Vagina (tissue), 2 donors: Measurements from ENCODE around the gene CLDN7. TPM values are rescaled to one million over a fixed set of nuclear protein-coding genes. Genes with fewer than 3 reads are reported as not detected.

Experiments used
- DNase-seq, 2 donors: peaks; one replicate each; pipeline ENCODE4 v3.0.0-alpha.2; 2017; ENCODE audit errors: extremely low spot score in 2 of 2
- H3K27ac ChIP-seq: fragments of 200-600 bp; sonication (generic); one replicate; pipeline ENCODE4 v1.5.1; 2019
- H3K27me3 ChIP-seq: fragments of 200-600 bp; sonication (generic); one replicate; pipeline ENCODE4 v1.5.1; 2019
- H3K36me3 ChIP-seq, 2 donors: fragments of 200-600 bp; sonication (generic); one replicate each; pipeline ENCODE4 v1.5.1; 2017 to 2019
- H3K4me1 ChIP-seq: fragments of 200-600 bp; sonication (generic); one replicate; pipeline ENCODE4 v1.5.1; 2019
- H3K4me3 ChIP-seq, 2 donors: fragments of 200-600 bp; sonication (generic); 1 replicate in 1 of 2; 2 replicates in 1 of 2; pipeline ENCODE4 v1.5.1; 2016 to 2019
- H3K9me3 ChIP-seq: fragments of 200-600 bp; sonication (generic); one replicate; pipeline ENCODE4 v1.5.1; 2019
- CTCF ChIP-seq, 3 experiments: fragments of 450-650 bp in 2 of 3; fragments of 200-600 bp in 1 of 3; sonication (generic) in 1 of 3; IDR thresholded peaks; one replicate each; pipeline ENCODE4 v1.5.1; 2017 to 2019; ENCODE audit warnings: antibody characterized with exemption in 3 of 3, mild to moderate bottlenecking in 2 of 3, moderate library complexity in 2 of 3
- POLR2A ChIP-seq, 2 donors: fragments of 450-650 bp; IDR thresholded peaks; one replicate each; pipeline ENCODE4 v1.6.1; 2017; ENCODE audit warnings: antibody characterized with exemption in 2 of 2, mild to moderate bottlenecking in 2 of 2, moderate library complexity in 2 of 2
- POLR2AphosphoS5 ChIP-seq, 2 donors: sonication (generic); formaldehyde crosslinking; IDR thresholded peaks; one replicate each; pipeline ENCODE4 v1.9.0; 2017; ENCODE audit warnings: antibody characterized with exemption in 2 of 2, mild to moderate bottlenecking in 2 of 2, low read depth in 1 of 2; ENCODE audit not compliant: insufficient read depth in 1 of 2
- intact Hi-C: fragments of 100-400 bp; cut with DNase I; formaldehyde crosslinking; loops from one replicate; pipeline ENCODE4 v1.15.1; 2023
- total RNA-seq: library from RNA; depleted of rRNA; stranded (reverse); fragments of >200 nt; gene quantifications from one replicate; pipeline ENCODE4 v1.2.3, GENCODE V29; 2016

CLDN7 gene
- total RNA-seq, 1 donor from 2014 or later: 75.9 TPM

GRCh38 chr17:7281953-7282751, 19.9 kb upstream of the CLDN7 start:
- Histone ChIP-seq H3K4me1 (peaks cover 24% of the 10 kb centered on the region), H3K27me3 (no peaks in the 10 kb centered on the region), H3K27ac (peak overlapping the region; percentile 52), H3K4me3 (peak overlapping the region; percentile 43), H3K36me3 (no peaks in the 10 kb centered on the region), H3K9me3 (no peaks in the 10 kb centered on the region)
- intact Hi-C loops: loop anchor here (2.0 kb wide), 1 partner anchor 15 kb away; no protein-coding TSS in a partner anchor
- DNase-seq: no peak
- TF ChIP-seq CTCF (IDR thresholded peaks at IDR 0.05): no peak
- peak in 1 of 2 donors; percentile 23 for TF ChIP-seq POLR2AphosphoS5 (IDR thresholded peaks at IDR 0.05; ENCODE audit: insufficient read depth in 1 of 2, low read depth in 1 of 2)
- TF ChIP-seq POLR2A (IDR thresholded peaks at IDR 0.05): no peak

GRCh38 chr17:7281074-7281952, 19.0 kb upstream of the CLDN7 start, which contains the start of gene SLC2A4:
Gene SLC2A4 (plus strand): TSS chr17:7281718. CDS start chr17:7281935, 217 bp downstream.
- no peak for DNase-seq
- H3K4me3 ChIP-seq: peak within 1 kb of the TSS; percentile 43
- H3K4me1 ChIP-seq: peaks cover 24% of the 10 kb centered on the region

GRCh38 chr17:7280519-7281073, 18.3 kb upstream of the CLDN7 start:
- Histone ChIP-seq H3K27me3 (no peaks in the 10 kb centered on the region), H3K4me3 (peak overlapping the region; percentile 43), H3K4me1 (peaks cover 24% of the 10 kb centered on the region), H3K36me3 (no peaks in the 10 kb centered on the region), H3K27ac (peak overlapping the region; percentile 77), H3K9me3 (no peaks in the 10 kb centered on the region)
- intact Hi-C loops: loop anchor here (2.0 kb wide), 1 partner anchor 16 kb away; no protein-coding TSS in a partner anchor
- TF ChIP-seq CTCF (IDR thresholded peaks at IDR 0.05): peak; percentile 83 to 92 (median 90)
- no peak for TF ChIP-seq POLR2A (IDR thresholded peaks at IDR 0.05)
- peak in 1 of 2 donors; percentile 51 for TF ChIP-seq POLR2AphosphoS5 (IDR thresholded peaks at IDR 0.05; ENCODE audit: insufficient read depth in 1 of 2, low read depth in 1 of 2)
- DNase-seq: no peak

More at GRCh38 chr17:7281074-7281952, 19.0 kb upstream of the CLDN7 start, which contains the start of gene SLC2A4:
- Histone ChIP-seq H3K36me3 (no peaks in the 10 kb centered on the region), H3K27ac (peak within 1 kb of the TSS; percentile 77), H3K27me3 (no peaks in the 10 kb centered on the region), H3K9me3 (no peaks in the 10 kb centered on the region)
- no peak for TF ChIP-seq CTCF (IDR thresholded peaks at IDR 0.05)
- TF ChIP-seq POLR2A (IDR thresholded peaks at IDR 0.05): no peak
- TF ChIP-seq POLR2AphosphoS5 (IDR thresholded peaks at IDR 0.05; ENCODE audit: insufficient read depth in 1 of 2, low read depth in 1 of 2): peak; percentile 63 to 76
- intact Hi-C loops: loop anchor here (2.0 kb wide), 1 partner anchor 15 kb away; no protein-coding TSS in a partner anchor

GRCh38 chr17:7279448-7279847, 17.2 kb upstream of the CLDN7 start:
- no peaks in the 10 kb centered on the region for H3K27me3 ChIP-seq
- no peaks in the 10 kb centered on the region for H3K9me3 ChIP-seq
- no peak overlapping the region for H3K4me3 ChIP-seq
- H3K27ac ChIP-seq: no peak overlapping the region
- intact Hi-C loops: no loop called here
- no peak for TF ChIP-seq POLR2AphosphoS5 (IDR thresholded peaks at IDR 0.05; ENCODE audit: insufficient read depth in 1 of 2, low read depth in 1 of 2)
- no peak for TF ChIP-seq CTCF (IDR thresholded peaks at IDR 0.05)
- TF ChIP-seq POLR2A (IDR thresholded peaks at IDR 0.05): no peak
- no peak for DNase-seq
- peaks cover 24% of the 10 kb centered on the region for H3K4me1 ChIP-seq
- H3K36me3 ChIP-seq: no peaks in the 10 kb centered on the region
